Skin epidermis (tissue), 12 donors: ENCODE data around the gene HCLS1.
"Not testable (repeated sequence)": the region's sequence is repeated elsewhere in the genome, so short reads cannot be mapped to it uniquely, and the experiment has no call there.

Source experiments
- H3K27ac ChIP-seq, 21 experiments: fragments of 200-600 bp; sonication (generic) in 11 of 21; one replicate each; pipeline ENCODE4 v1.5.0; 2020; ENCODE audit warnings: mild to moderate bottlenecking in 3 of 21, inconsistent platforms in 2 of 21, moderate library complexity in 2 of 21
- H3K4me3 ChIP-seq, 7 experiments: fragments of 200-600 bp; sonication (generic) in 2 of 7; one replicate each; pipeline ENCODE4 v1.5.0; 2020; ENCODE audit warnings: inconsistent platforms in 2 of 7, mild to moderate bottlenecking in 2 of 7, moderate library complexity in 1 of 7

The HCLS1 gene

DNA sequence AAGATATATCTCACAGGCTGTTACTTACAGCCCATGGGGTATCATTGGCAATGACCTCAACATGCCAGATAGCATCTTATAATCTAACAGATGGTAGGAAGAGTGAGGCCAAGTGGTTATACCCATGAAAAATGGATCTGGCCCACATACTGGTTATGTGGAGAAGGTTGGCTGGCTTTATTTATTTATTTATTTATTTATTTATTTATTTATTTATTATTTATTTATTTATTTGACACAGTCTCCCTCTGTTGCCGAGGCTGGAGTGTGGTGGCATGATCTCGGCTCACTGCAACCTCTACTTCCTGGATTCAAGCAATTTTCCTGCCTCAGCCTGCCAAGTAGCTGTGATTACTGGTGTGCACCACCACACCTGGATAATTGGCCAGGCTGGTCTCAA is 55.9 kb downstream of the HCLS1 start:
- no peak overlapping the region for H3K4me3 ChIP-seq
- H3K27ac ChIP-seq: no peak overlapping the region

DNA sequence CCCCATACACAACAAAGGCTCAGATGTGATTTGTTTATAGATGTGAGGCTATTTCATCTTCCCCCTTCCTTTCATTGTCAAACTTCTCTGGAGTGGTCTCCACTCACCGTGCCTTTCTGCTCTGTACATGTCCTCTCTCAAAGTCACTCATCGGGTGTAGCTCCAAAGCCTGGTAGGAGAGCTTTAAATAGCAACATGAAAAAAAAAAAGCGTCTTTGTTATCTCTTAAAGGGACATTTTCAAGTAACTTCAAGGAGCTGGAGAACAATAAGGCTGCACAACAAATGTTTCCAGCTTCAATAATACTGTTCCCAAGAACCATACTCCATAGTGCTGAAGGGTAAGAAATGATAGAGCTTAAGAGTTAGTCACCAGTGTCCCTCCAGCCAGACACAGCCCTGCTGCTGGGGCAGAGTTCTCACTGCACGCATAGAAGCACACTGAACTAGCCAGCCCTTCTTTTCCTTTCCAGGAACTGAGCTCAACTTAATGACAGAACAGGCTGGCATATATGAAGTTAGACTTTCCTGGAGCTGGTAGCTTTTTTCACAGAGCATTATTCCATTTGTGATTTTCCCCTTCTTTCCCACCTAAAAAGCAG is 59.4 kb downstream of the HCLS1 start:
- Histone ChIP-seq H3K27ac (no peak overlapping the region), H3K4me3 (no peak overlapping the region)

DNA sequence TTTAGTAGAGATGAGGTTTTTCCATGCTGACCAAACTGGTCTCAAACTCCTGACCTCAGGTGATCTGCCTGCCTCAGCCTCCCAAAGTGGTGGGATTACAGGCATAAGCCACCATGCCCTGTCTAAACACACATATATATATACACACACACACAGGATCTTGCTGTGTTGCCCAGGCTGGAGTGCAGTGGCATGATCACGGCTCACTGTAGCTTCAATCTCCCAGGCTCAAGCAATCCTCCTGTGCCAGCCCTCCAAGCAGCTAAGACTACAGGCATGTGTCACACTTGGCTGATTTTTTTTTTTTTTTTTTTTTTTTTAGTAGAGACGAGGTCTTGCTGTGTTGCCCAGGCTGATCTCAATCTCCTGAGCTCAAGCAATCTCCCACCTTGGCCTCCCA is 60.8 kb downstream of the HCLS1 start:
- H3K4me3 ChIP-seq, H3K27ac ChIP-seq: not testable (repeated sequence)

DNA sequence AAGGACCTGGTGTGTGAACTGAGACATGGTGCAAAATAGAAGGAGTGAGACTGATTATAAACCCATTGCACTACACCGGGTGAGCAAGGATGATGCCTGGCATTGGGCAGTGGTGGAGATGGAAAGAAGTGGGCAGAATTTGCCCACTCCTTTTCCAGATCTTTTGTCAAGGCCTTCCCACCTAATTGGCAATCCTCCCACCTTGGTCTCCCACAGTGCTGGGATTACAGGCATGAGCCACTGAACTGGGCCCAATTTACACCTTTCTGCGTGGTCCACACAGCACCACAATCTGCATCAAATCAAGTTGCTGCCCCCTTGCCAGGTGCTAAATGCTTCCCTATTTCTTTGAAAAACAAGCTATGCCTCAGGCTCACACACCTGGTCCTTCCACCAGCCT is 62.1 kb downstream of the HCLS1 start:
- H3K27ac ChIP-seq: no peak overlapping the region
- no peak overlapping the region for H3K4me3 ChIP-seq

DNA sequence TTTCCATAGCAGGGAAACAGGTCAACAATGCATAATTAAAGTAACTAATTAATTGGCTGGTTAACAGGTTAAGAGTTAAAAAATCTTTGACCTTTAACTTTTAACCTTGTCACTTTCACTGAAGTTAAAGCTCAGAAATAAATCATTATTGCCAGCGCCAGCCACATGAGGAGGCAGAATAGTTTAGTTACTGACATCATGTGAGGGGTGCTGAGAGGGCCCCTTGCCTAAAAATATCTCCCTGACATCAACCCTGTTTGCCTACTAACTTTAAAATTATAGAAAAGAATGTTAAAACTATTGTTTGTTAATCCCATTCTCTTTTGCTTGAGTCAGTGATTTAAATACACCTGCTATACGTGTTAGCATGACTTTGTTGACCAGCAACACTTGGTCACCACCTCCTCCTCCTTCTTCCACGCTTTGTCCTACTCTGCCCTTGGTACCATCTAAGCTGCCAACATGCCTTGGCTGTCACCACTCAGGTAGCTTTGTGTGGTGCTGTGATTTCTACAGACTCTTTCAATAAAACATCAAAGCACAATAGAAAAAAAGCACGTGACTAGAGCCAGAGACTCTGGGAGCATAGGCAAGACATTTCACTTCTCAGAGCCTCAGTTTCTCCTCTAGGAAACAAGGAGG is 64.8 kb downstream of the HCLS1 start:
- H3K27ac ChIP-seq: no peak overlapping the region

DNA sequence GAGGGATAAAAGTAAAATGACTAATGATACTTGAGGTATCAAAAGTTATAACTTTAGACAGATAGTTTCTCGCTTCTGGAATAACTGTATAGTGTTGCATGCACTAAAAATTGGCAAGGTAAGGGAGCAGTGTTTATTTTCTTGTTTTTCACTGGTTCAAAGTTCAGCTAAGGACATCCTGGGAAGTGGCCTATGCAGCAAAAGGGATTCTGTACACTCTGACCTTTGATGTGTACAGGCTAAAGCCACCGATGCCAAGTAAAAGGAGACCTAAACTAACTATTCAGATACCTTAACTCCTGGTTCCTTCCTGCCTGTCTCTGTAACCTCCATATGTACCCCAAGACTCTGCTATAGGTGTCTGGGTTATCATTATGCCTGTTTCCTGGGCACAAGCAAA is 65.9 kb downstream of the HCLS1 start:
- Histone ChIP-seq H3K4me3 (no peak overlapping the region), H3K27ac (no peak overlapping the region)

More for the DNA sequence above, 64.8 kb downstream of the HCLS1 start:
- no peak overlapping the region for H3K4me3 ChIP-seq

DNA sequence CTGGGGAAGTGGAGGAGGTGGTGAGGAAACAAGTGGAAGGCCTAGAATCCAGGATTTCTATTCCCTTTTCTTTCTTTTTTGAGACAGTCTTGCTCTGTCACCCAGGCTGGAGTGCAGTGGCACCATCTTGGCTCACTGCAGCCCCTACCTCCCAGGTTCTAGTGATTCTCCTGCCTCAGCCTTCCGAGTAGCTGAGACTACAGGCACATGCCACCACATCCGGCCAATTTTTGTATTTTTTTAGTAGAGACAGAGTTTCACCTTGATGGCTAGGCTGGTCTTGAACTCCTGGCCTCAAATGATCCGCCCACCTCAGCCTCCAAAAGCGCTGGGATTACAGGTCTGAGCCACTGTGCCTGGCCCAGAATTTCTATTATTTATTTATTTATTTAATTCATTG is 66.9 kb downstream of the HCLS1 start:
- not testable (repeated sequence) for H3K4me3 ChIP-seq, H3K27ac ChIP-seq

DNA sequence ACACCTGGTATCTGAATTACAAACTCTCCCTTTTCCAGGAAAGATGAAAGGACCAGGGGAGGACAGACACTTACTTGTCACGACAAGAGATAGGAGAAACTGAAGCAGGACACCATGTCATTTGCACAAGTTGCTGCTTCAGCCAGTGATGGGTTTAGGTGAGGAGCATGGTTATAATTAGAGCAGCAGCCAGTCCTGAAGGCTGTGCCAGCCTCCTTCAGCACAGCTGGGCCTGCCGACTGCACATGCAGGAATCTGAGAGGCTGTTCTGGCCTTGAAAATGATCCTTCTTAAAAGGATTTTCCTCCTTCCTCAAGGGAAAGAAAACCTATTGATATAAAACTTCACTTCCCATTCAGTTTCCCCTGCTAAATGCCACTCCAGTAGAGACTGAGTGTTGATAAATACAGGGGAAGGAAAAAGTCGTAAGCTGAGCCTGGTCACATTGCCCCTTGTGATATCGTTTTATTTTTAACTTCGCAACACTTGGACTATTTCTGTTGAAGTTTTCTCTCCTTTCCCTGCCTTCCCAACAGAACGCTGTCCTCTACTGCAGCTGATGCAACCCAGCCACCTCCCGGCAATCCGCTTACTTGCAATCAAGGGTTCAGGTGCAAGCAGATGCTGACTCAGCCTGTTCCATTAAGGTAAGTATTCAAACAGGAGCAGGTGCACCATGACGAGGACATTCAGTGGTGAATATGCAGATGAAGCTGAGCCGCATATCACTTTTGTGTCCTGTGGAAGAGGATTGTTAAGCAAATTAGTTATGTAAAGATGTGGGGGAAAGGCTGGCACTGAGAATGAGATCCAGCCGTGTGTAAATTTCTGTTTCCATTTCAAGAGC is 67.6 kb downstream of the HCLS1 start, which contains the start of gene FBXO40:
TSS of gene FBXO40 (plus strand) at position 524 of the 847 bp plus-strand sequence. CDS start 27,197 bp downstream, outside the sequence.
- H3K4me3 ChIP-seq: no peak within 1 kb of the TSS
- H3K27ac ChIP-seq: no peak within 1 kb of the TSS

DNA sequence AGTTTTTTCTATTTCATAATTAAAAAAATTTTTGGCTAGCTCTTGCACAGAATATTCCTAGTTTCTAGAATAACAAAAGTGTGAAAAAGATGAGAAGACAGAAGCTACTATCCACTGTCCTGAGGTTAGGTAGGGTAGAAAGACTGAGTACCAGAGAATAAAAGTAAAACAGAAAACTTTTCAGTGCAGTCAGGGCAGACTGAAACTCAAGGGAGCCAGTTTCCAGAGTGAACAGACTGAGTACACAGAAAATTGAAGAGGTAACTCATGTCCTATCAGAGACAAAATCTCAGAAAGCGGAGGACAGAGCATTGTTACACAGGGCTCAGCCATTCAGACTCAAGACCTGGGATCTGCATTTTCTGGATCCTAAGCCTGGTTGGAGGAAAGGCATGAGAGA is 76.3 kb downstream of the HCLS1 start:
- Histone ChIP-seq H3K4me3 (no peak overlapping the region), H3K27ac (no peak overlapping the region)

DNA sequence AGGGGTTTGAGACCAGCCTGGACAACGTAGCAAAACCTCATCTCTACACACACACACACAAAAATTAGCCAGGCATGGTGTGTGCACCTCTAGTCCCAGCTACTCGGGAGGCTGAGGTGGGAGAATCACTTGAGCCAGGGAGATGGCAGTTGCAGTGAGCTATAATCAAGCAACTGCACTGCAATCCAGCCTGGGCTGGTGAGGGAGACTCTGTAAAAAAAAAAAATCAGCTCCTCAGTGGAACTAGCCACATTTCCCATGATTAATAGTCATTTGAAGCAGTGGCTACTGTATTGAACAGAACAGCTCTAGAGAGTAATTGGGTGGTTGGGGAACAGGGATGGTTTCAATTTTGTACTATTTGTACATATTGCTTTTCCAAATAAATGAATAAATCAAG is 79.0 kb downstream of the HCLS1 start:
- Histone ChIP-seq H3K4me3 (no peak overlapping the region), H3K27ac (no peak overlapping the region)
